Progenitor cell of endocrine pancreas (in vitro differentiated cells): ENCODE measurements around the gene SLC44A5. TPM values are rescaled to one million over a fixed set of nuclear protein-coding genes. Genes with fewer than 3 reads are reported as not detected.

Experiments
- DNase-seq: peaks from one replicate; pipeline ENCODE4 v3.0.0; 2021; ENCODE audit warnings: low spot score; ENCODE audit not compliant: unreplicated experiment
- H3K27ac Mint-ChIP-seq: 2 replicates; pipeline ENCODE4 v1.8.0; 2021; ENCODE audit warnings: mild to moderate bottlenecking, moderate library complexity, mixed read lengths
- H3K27me3 Mint-ChIP-seq: 2 replicates; pipeline ENCODE4 v1.8.0; 2021; ENCODE audit warnings: mixed read lengths
- H3K36me3 Mint-ChIP-seq: 2 replicates; pipeline ENCODE4 v1.8.0; 2022; ENCODE audit warnings: mixed read lengths; ENCODE audit not compliant: insufficient read depth
- H3K4me1 Mint-ChIP-seq: 2 replicates; pipeline ENCODE4 v1.8.0; 2021; ENCODE audit warnings: low read depth, mixed read lengths
- H3K4me3 Mint-ChIP-seq: 2 replicates; pipeline ENCODE4 v1.8.0; 2021; ENCODE audit warnings: low read depth, mild to moderate bottlenecking, moderate library complexity, mixed read lengths
- H3K9me3 Mint-ChIP-seq: 2 replicates; pipeline ENCODE4 v1.8.0; 2021; ENCODE audit warnings: low read depth, mixed read lengths
- CTCF ChIP-seq: fragments of 200-600 bp; sonication (generic); IDR thresholded peaks from one replicate; pipeline ENCODE4 v1.5.0; 2021; ENCODE audit warnings: antibody characterized with exemption, mild to moderate bottlenecking; ENCODE audit not compliant: unreplicated experiment
- total RNA-seq: library from RNA; stranded (reverse); gene quantifications from 2 replicates; pipeline ENCODE4 v1.2.1, GENCODE V29; 2021

SLC44A5 gene
- total RNA-seq, 1 donor from 2014 or later: 8.8 TPM

- no peak overlapping the region for H3K27ac Mint-ChIP-seq
- H3K4me3 Mint-ChIP-seq: no peak overlapping the region
- no peak for DNase-seq
- H3K9me3 Mint-ChIP-seq: no peaks in the 10 kb centered on the region
- H3K4me1 Mint-ChIP-seq: peaks cover 1% of the 10 kb centered on the region
- no peaks in the 10 kb centered on the region for H3K36me3 Mint-ChIP-seq
- no peak for TF ChIP-seq CTCF
- peaks cover 18% of the 10 kb centered on the region for H3K27me3 Mint-ChIP-seq
Measured at GRCh38 chr1:75312620-75313019, 298.3 kb downstream of the SLC44A5 start.

GRCh38 chr1:75310067-75310466 is 300.8 kb downstream of the SLC44A5 start:
- H3K27me3 Mint-ChIP-seq: peaks cover 2% of the 10 kb centered on the region
- DNase-seq: no peak
- no peaks in the 10 kb centered on the region for H3K9me3 Mint-ChIP-seq
- peaks cover 3% of the 10 kb centered on the region for H3K4me1 Mint-ChIP-seq
- no peak overlapping the region for H3K27ac Mint-ChIP-seq
- no peak for TF ChIP-seq CTCF
- no peaks in the 10 kb centered on the region for H3K36me3 Mint-ChIP-seq
- no peak overlapping the region for H3K4me3 Mint-ChIP-seq

GRCh38 chr1:75308365-75308764 is 302.5 kb downstream of the SLC44A5 start:
- no peak for TF ChIP-seq CTCF
- Mint-ChIP-seq H3K36me3 (no peaks in the 10 kb centered on the region), H3K27ac (no peak overlapping the region), H3K4me1 (peaks cover 3% of the 10 kb centered on the region), H3K4me3 (no peak overlapping the region), H3K9me3 (no peaks in the 10 kb centered on the region), H3K27me3 (no peaks in the 10 kb centered on the region)
- DNase-seq: no peak

- Mint-ChIP-seq H3K4me1 (peaks cover 6% of the 10 kb centered on the region), H3K27ac (no peak overlapping the region)
- no peak for TF ChIP-seq CTCF
Measured at GRCh38 chr1:75305061-75305460, 305.9 kb downstream of the SLC44A5 start.

GRCh38 chr1:75293270-75293669 is 317.6 kb downstream of the SLC44A5 start:
- no peak for TF ChIP-seq CTCF
- Mint-ChIP-seq H3K4me3 (no peak overlapping the region), H3K27ac (peak overlapping the region; percentile 46), H3K4me1 (peaks cover 9% of the 10 kb centered on the region), H3K36me3 (no peaks in the 10 kb centered on the region), H3K27me3 (no peaks in the 10 kb centered on the region), H3K9me3 (no peaks in the 10 kb centered on the region)
- no peak for DNase-seq

More at GRCh38 chr1:75305061-75305460, 305.9 kb downstream of the SLC44A5 start:
- Mint-ChIP-seq H3K4me3 (no peak overlapping the region), H3K36me3 (no peaks in the 10 kb centered on the region), H3K27me3 (no peaks in the 10 kb centered on the region), H3K9me3 (no peaks in the 10 kb centered on the region)
- no peak for DNase-seq
